MM.1S (cell line): Measurements from ENCODE around the gene AP2A2.

Experiments used
- CTCF ChIP-seq: fragments of 300-600 bp; sonication (generic); IDR thresholded peaks from 2 replicates; pipeline ENCODE4 v1.5.1; 2016; ENCODE audit warnings: antibody characterized with exemption, low read length, mixed read lengths
- EZH2 ChIP-seq: fragments of 300-600 bp; sonication (generic); optimal IDR thresholded peaks from 2 replicates; pipeline ENCODE3; 2017; ENCODE audit warnings: low read depth, mild to moderate bottlenecking, antibody characterized with exemption, low read length, mixed read lengths

DNA sequence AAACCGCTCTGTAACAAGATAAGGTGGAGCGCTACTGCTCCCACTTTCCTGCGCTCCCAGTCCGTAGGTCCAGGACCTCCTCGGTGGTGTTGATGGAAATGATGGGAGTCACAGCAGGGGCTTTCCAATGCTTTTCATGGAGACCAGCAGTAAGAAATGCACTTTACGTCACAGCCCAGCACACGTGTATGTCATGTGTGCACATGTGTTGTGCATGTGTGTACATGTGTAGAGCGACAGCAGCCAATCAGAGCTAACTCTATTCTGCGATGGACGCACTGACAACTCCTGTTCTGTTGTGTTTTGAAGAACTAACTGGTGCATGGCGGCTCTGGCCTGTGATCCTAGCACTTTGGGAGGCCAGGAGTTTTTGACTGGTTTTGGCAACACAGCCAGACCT is 16.3 kb upstream of the AP2A2 start:
- no peak for TF ChIP-seq EZH2
- TF ChIP-seq CTCF: no peak
